ENCODE data around the gene MSLN.
A peak's percentile ranks its signal among the peaks of the same experiment; 100 is the strongest.

Gene MSLN

DNA sequence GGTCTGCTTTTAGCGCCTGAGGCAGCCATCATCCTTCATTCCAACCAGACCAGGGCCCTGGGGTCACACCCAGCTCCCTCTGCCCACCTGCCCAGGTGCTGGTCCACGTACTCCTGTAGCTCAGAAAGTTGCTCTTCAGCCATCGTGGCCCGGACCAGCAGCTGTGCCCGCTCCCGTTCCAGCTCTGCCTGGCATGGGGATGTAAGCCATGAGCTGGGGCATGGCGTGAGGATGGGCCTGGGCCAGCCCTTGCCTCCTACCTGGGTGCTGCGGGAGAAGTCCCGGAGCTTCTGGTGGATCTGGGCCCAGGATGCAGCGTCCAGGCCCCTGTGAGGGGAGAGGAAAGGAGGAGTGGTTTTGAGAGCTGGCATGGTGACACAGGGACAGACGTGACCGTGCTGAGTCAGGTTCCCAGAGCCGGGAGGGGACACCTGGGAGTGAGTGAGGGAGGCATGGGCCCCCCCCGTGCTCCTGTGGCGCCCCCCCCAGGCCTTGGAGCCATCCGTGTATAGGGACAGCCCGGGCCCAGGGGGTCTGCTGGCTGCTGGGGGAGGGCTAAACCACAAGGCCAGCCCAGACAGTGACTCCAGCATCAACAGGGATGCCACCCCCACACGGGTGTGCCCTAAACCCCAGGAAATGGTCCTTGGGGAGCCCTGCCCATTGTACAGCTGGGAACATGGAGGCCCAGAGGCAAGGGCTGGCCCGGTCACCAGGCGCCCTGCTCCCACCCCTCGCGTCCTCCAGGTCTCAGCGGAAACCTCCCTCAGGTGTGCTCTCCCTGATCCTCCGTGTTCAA lies 37.5 kb upstream of the MSLN start:
- DNase-seq (ENCODE audit: low read depth in 2 of 2), result no peak

DNA sequence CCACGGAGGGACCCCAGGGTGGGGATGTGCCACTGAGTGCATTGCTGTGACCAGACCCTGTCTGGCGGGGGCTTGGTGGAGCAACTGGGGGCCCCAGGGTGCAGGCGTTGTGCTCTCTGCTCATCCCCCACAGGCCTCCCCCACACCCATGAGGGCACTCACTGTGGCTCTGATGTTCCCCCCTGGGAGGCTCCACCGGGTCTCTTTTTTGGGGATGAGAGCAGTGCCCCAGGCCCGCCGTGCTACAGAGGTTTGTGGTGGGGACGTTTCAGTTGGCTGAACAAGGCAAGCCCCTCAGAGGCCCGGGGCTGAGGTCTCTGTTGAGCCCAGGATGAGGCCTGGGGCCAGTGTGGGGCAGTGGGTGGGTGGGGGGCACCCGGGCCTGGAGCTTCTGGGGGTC lies 36.8 kb upstream of the MSLN start:
- DNase-seq (ENCODE audit: low read depth in 2 of 2), result no peak

DNA sequence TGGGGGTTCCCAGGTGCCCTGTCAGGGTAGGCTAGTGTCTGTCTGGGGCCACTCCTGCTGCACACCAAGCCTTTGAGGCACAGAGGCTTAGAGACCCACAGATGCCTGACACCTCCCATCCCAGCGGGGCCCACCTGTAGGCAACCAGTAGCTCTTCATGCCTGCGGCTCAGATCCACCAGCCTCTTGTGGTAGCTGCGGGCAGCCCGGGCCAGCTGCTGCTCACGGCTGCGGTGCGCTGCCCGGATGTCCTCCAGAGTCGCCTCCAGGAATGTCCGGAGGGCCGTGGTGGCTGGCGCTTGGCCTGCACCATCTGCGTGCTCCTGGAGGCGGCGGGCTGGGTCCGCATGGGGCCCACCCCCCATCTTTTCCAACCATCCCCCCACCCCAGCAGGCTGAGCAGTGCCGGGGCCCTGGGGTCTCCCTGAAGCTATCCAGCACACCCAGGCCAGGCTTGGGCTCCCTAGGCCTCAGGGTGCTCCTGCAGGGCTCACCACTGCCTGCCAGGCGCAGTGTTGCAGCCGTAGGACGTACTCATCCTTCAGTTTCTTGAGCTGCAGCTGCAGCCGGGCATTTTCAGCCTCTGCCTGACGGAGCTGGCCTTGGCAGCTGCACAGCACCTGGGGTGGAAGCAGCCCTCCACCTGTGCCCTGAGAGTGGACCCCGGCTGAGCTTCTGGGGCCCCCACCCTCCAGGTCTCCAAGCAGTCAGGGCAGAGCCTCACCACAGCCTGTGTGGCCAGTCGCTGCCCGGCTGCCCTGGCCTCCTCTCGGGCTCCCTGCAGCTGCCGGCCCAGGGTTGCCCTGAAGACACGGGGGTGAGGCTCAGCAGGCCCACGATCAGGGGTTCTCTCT lies 36.1 kb upstream of the MSLN start:
- no peak for DNase-seq (ENCODE audit: low read depth in 2 of 2)

DNA sequence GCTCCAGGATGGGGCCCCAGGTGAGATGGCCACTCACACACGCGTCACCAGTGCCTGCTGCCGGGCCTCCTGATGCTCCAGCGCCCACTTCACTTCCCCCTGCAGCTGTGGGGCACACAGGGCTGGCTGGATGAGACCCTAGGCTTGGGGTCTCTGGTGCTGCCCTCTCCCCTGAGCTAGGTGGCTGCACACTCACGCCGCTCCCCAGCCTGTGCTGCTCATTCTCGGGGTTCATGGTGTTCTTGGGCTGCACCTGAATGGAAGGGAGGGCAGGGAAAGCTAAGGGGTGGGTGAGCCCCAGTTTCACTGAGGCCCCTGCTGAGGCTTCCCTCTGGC lies 35.5 kb upstream of the MSLN start:
- no peak for DNase-seq (ENCODE audit: low read depth in 2 of 2)

DNA sequence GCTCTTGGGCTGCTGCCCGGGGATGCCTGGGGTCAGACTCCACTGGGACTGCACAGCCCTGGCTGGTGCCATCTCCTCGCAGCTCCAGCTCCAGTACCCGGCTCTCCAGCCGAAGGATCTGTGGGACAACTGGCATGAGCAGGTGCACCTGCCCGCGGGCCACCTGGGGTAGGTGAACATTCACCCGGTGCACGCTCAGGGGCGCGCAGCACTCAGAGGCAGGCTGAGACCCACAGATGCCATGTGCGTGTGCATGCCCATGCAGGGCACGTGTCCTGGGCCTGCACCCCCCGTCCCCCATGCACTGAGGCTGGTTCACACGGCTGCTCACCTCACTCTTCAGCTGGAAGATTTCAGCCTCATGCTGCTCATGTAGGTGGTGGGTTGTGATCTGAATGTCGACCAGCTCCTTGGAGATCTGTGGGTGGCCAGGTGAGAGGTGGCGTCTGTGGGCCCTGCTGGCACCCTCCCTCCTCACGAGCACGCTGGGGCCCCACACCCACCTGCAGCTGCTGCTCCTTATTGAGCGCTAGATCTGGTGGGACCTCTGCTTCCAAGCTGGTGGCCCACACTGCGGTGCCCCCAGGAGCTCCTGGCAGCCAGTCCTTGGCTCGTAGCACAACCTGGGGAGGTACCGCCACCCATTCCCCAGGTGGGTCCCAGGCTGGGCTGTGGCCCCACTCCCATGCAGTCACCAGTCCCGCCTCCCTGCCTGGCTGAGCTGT lies 34.9 kb upstream of the MSLN start:
- no peak for DNase-seq (ENCODE audit: low read depth in 2 of 2)

DNA sequence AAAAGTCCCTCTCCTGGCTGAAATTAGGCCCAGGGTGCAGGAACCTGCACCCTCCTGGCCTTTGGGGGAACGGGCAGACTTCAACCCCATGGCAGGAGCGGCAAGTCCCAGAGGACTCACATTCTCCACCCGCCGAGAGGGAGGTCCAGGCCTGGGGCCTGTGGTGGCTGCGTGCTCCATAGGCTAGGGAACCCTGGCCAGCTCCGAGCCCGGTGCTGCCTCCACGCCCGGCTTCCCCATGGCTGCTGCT lies 34.4 kb upstream of the MSLN start:
- no peak for DNase-seq (ENCODE audit: low read depth in 2 of 2)

DNA sequence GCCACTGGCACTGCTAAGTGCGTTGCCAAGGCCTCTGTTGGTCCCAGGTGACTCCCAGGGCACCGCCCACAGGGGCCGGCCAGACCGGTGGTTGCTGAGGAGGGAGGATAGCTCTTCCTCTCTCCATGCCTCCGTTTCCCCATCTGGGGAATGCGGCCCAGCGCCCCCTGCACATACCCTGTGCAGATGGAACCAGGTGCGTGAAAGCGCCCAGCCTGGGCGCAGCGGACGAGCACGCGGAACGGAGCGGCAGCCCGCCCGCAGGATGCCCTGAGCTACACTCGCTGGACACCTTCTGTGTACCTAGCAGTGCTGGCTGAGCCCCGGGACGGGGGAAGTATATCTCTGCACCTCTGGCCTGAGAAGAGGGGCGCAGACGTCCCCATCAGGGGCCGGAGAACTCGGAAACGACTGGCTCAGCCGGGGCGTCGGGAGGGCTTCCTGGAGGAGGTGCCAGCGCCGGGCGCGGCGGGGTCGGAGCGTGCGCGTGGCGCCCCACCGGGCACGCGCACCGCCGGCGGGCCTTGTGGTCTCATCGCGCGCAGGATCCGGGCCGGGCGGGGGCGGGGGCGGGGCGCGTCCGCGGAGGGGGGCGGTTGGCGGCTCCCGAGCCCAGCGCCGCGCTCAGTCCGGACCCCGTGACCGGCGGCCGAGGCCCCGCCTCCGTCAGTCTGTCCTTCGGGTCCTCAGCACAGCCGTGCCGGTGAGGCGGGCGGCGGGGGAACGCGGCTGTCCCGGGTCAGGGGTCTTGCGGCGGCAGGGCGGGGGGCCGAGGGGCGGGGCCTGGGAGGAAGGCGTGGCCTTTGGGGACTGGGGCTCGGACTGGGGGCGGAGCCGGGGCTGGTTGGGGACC lies 33.9 kb upstream of the MSLN start, which contains the start of the genes CCDC78 and HAGHL:
Gene CCDC78 (minus strand): TSS at position 6 of the 853 bp plus-strand sequence. CDS start 76 bp downstream, outside the sequence.
Gene HAGHL (plus strand): TSS at position 669 of the 853 bp plus-strand sequence. CDS start 404 bp downstream, outside the sequence.
- DNase-seq (ENCODE audit: low read depth in 2 of 2), result peak in 1 of 2 donors; percentile 51

DNA sequence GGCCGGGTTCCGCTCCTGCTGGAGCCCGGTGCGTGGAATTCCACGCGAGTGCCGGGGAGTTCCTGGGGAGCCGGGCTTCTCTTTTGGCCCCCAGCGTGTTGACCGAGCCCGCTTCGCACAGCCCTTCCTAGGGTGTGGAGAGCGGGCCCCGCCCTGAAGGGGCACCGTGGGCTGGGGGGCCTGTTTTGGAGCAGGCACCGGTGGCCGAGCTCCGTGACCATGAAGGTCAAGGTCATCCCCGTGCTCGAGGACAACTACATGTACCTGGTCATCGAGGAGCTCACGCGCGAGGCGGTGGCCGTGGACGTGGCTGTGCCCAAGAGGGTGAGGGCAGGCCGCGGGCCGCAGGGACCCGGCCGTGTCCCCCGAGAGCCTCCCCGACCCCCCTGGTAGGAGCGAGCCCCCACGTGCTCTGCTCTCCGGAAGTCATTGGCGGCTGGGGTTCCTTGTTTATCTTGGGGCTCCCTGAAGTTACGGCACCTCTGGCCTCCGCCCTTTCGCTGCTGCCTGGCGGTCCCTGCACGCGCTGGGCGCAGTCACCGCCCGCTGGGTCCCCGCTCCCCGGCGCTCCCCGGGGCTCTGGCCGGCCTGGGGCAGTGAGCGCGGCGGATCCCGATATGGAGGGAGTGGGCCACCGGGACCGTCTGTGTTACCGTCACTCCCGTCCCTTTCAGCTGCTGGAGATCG lies 33.1 kb upstream of the MSLN start:
- DNase-seq (ENCODE audit: low read depth in 2 of 2), result no peak

DNA sequence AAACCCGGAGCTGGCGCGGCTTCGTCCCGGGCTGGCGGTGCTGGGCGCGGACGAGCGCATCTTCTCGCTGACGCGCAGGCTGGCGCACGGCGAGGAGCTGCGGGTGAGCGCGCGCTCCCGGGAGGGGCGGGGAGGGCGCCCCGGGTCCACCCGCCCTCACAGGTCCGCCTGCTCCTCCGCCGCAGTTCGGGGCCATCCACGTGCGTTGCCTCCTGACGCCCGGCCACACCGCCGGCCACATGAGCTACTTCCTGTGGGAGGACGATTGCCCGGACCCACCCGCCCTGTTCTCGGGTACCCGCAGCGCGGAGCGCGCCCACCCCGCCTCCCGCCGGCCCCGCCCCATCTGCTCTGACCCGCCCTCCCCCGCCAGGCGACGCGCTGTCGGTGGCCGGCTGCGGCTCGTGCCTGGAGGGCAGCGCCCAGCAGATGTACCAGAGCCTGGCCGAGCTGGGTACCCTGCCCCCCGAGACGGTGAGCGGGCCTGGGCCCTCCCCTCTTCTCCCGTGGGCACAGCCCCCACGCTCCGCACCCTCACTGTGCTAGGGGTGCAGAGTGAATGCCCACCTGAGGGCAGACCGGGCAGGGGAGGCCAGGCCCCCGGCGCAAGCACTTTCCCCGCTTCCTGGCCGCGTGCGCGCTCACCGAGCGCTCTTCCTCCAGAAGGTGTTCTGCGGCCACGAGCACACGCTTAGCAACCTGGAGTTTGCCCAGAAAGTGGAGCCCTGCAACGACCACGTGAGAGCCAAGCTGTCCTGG lies 32.2 kb upstream of the MSLN start:
- DNase-seq (ENCODE audit: low read depth in 2 of 2), result peak; percentile 34 to 47

DNA sequence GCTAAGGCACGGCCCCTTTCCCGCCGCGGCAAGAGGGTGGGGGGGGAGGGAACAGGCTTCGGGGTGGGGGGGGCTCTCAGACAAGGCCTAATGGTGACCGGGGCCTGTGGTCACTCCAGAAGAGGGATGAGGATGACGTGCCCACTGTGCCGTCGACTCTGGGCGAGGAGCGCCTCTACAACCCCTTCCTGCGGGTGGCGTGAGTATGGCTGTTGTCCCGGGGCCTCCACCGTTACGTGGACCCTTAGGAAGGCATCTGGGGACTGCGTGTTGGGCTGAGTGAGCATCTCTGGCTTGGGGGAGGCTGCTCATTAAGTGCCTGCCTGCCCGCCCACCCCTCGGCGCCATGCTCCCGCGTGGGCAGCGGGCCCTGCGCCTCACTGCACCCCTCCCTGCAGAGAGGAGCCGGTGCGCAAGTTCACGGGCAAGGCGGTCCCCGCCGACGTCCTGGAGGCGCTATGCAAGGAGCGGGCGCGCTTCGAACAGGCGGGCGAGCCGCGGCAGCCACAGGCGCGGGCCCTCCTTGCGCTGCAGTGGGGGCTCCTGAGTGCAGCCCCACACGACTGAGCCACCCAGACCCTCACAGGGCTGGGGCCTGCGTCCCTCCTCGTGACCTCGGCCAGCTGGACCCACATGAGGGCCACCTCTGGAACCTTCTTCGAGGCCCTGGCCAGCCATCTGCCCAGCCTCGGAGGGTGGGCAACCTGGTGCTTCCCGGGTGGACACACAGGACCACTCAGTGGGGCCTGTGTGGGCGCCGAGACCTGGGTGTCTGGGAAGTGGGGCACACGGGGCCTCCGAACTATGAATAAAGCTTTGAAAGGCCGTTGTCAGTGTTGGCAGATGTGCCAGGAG lies 31.4 kb upstream of the MSLN start:
- DNase-seq (ENCODE audit: low read depth in 2 of 2), result no peak

DNA sequence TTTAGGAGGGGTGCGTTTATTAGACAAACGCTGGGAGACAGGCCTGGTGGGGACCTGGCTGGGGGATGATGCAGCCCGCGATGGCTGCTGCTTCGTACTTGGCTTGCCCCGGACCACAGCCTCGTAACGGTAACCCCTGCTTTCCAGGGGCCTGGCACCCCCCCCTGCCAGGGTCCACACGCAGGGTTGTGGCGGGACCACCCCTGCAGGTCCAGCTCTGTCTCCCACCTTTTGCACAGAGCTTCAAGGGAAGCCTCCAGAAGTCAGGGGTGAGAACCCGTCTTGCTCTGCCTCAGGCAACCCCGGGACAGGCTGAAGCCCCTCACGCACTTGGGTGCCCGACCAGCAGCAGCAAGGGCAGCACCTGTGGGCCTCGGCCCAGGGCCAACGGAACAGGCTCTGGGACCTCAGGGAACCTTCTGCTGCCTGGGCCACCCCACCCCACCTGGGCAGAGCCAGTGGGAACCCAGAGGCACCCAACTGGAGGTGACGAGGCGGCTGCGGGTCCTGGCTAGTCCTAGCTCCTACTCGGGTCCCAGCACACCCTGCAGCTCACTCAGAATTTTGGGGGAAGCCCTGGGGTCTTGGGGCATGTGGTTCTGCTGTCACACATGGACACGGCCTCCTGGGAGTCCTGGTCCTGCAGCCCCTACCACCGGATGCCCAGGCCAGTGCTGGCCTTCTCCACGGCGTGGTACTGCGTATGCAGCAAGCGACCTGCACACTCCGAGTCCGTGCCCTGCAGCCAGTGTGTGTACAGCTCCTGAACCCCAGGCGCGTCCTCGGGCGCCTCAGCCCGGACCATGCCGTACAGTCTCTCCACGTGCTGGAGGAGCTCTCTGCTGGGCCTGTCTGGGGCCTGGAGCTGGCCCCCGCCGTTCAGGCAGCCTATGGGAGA lies 30.5 kb upstream of the MSLN start:
- DNase-seq (ENCODE audit: low read depth in 2 of 2), result no peak

DNA sequence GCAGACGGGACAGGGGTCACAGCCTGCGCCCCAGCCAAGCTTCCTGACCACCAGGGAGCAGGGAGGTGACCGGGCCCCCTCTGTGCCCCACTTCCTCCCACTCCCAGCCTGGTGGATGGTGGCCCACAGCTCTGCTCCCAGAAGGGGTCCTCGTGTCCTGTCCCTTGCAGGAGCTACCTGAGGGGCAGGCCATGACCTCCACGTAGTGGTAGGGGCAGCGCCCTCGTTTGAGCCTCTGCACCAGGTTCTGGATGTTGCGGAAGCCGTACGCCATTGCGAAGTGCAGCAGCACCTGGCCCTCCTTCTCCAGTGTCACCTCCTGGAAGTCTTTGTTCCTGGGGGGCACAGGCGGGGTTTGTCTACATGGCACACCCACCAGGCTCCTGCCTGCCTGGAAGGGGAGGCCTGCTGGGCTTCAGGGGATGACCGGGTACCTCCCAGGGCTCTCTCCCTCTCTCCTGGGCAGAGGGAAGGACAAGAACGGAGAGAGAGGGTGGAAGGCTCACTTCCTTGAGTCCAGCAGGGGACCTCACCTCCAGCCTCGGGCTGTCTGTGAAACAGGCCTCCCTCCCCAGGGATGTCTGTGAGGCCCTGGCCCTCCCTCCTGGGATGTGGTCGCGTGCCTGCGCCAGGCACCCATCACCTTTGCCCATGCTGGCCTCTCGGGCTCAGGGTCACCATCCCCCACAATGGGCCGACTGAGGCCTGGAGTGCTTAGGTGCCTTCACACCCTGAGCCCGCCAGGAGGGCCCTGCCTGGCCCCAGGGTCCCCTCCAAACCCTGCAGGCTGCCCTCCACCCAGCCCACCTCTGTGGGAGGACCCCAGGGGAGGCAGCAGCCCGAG lies 29.6 kb upstream of the MSLN start:
- no peak for DNase-seq (ENCODE audit: low read depth in 2 of 2)

DNA sequence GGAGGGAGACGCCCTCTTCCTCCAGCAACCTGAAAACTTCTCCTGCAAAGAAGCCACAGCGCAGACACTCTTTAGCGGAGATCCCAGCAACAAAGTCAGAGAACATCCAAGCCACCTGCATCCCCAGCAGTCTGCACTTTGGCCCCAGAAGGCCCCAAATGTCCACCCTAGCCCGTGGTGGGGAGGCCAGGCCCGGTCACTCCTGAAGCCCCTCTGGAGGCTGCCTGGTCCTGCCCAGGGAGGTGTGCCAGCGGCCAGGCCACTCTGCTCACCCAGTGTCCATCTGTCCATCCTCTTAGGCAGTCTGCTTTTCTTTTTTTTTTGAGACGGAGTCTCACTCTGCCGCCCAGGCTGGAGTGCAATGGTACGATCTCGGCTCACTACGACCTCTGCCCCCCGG lies 28.2 kb upstream of the MSLN start:
- DNase-seq (ENCODE audit: low read depth in 2 of 2), result no peak

DNA sequence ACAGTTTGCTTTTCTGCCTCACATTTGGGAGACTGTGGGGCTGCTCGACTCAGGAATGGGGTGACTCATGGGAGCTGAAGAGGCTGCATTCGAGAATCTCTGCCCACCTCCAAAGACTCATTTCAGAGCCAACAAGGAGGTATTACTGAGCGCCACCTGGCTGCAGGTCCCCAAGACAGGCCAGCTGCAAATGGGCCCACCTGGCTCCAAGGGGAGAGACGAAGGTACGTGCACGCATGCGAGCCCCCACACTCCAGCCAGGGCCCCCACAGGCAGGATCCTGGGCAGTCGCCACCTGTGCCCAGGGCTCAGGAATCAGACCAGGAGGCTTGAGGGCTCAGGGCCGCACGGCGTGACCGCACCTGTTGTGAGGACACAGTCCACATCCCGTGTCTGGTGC lies 27.6 kb upstream of the MSLN start:
- no peak for DNase-seq (ENCODE audit: low read depth in 2 of 2)

DNA sequence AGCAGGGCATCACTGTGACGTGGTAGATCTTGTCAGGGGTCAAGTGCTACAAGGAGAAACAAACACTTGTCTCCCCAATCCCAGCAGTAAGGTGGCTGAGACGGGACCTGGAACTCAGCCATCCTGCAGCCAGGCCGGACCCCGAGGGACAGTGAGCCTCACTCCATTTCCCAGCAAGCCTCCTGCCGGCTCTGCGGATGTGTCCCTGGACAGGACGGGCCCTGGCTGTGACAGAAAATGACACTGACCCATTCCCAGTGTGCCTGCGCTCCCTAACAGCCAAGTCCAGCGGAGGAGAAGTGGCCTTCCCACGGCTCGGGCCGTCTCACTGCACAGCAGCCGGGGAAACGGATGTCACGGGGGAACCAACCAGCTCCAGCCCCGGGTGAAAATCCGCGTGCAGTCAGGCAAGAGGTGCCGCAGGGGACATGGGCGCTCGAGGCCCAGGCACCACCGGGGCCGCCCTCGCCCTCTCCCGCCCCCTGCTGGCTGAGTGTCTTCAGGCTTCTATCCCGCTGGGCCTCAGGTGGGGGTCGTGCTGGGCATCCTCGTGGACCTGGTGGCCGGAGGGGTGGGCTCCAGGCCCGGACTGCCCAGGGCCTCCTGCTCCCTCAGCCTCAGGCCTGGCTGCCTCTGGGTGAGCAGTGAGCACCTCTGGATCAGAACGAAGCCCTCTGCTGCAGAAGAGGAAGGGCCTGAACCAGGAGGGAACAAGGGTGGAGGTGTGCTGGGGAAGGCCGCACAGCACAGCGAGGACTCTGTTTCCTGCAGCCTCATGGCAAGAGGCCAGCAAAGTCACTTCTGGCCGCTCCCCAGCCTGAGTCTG lies 26.9 kb upstream of the MSLN start:
- DNase-seq (ENCODE audit: low read depth in 2 of 2), result no peak

DNA sequence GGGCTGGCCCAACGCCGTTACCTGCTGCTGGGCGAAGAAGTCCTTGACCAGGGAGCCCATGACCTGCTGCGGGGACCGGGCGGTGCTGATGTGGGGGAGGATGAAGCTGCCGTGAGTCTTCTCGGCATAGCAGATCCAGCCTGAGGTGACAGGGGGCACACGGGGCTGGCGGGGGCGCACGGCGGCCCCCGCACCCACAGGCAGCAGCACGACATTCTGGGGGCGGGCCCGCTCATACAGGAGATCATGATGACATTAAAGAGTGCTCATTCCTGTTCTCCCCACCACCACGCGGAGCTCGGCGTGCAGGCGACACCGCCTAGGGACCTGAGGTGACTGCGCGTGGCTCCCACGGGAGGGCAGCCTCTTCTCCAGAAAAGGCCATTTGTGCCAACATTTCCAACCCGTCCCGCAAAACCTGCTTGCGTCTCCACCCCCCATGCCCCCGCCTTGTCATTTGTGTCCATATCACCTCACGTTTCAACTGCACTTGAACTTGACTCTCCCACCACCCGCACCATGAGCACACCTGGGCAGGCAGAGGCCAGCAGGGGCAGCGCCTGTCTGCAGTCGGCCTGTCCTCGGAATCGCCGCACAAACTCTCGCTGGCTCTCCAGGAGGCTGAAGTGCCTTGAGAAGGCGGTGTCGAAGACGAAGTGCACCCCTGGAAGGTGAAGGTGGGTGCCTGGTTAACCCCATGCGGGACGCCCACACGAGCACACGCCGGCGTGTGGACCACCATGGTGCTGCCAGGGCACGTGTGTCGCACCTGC lies 26.1 kb upstream of the MSLN start:
- no peak for DNase-seq (ENCODE audit: low read depth in 2 of 2)

Measured in stimulated activated CD4-positive, alpha-beta T cell treated with anti-CD3 and anti-CD28 coated beads, Interleukin-15, amount 100 ng/mL, for 48 hours (primary cell).